Measurements from ENCODE around the gene CAPN1. TPM values are rescaled to one million over a fixed set of nuclear protein-coding genes. Genes with fewer than 3 reads are reported as not detected.
"Not testable (repeated sequence)": the region's sequence is repeated elsewhere in the genome, so short reads cannot be mapped to it uniquely, and the experiment has no call there.

The CAPN1 gene
- polyA plus RNA-seq, 10 donors = 65.5 to 83.6 (median 74.5) TPM

DNA sequence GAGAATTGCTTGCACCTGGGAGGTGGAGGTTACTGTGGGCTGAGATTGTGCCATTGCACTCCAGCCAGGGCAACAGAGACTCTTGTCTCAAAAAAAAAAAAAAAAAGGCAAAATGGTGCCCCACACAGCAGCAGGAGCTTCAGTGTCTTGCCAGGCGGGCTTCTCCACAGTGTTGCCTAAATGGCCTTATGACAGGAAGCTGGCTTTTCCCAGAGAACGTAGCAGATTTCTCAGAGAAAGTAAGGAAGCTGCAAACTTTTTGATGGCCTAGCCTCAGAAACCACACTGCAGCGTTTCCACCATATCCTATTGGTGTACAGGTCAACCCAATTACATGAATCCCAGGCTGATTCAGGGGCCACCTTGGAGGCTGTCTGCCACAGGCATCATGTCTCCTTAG, 24.4 kb upstream of the CAPN1 start:
- no peak for DNase-seq

DNA sequence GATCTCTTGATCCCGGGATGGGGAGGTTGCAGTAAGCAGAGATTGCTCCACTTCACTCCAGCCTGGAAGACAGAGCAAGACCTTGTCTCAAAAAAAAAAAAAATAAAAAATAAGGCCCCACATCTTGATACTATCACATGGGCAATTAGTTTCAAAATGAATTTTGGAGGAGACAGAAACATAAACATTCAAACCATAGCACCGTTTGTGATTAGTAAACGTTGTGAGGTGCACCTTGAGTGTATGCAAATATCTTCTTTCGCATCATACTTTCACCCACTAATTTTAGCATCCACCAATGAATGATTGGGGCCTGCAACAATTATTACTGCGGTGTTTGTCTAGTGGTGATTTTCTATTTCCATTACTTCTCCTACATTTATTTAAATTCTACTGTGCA, 22.7 kb upstream of the CAPN1 start:
- DNase-seq = no peak

DNA sequence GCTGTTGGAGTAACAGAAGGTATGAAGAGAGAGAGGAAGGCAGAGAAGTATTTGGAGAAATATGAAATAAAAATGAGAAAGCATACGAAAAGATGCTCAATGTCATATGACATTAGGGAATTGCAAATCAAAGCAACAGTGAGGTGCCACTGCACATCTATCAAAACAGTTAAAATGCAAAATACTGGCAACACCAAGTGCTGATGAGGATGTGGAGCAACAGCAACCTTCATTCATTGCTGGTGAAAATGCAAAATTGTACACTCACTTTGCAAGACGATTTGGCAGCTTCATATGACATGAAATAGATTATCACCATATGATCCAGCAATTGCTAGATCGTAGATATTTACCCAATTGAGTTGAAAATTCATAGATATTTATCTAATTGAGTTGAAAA, 21.1 kb upstream of the CAPN1 start:
- DNase-seq = no peak

DNA sequence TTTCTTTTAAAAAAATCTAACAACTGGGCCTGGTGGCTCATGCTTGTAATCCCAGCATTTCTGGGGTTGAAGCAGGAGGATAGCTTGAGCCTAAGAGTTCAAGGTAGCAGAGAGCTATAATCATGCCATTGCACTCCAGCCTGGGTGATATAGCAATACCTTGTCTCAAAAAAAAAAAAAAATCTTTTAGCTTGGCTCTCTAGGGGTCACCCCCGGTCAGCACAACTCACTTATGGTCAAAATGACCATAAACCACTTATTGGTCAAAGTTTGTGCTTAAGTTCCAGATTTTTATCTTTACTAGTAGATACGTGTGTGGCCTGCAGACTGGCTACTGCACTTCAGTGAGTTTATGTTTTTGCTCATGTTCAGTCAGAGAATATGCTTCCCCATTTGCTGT, 18.0 kb upstream of the CAPN1 start:
- DNase-seq = no peak

DNA sequence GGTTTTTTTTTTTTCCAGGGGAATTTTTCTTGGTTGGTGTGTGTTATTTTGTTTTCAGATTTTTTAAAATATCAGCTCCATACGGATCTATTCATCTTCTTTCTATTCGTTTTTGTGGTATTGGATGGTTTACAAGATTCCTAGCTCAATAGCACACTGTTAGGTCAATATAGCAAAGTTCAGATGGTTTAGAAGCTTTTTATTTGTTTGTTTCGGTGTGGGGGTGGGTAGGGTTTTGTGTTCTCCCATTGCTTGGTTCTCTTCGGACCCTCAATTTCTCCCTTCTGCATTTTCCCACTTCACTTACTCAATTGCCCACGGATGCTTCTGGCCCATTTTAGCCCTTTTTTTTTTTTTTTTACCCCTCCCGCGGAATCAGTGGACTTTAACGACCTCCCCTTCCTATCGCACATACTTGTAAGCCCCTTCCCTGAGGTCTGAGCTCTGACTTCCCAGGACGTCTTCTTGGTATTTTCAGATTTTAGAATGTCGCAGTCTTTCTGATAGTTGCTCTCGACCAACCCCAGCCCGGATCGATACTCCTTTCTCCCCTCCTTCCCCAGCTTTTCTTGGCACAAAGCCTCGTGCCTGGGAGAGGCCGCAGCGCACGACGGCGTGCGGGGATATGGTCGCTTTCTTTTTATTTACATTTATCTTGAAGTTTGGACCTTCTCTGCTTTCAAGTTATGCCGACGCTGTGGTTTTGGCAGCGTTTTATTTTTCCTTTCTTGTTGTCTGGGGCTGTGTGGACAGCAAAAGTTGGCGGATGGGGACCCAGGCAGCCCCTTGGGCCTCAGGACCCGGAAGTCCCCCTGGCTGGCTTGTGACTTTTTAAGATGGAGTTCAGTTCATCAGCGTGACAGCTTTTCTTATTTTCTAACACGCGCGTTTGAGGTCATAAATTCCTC, 16.1 kb upstream of the CAPN1 start:
- peak in 2 of 3 donors; percentile 42 to 60 for DNase-seq

DNA sequence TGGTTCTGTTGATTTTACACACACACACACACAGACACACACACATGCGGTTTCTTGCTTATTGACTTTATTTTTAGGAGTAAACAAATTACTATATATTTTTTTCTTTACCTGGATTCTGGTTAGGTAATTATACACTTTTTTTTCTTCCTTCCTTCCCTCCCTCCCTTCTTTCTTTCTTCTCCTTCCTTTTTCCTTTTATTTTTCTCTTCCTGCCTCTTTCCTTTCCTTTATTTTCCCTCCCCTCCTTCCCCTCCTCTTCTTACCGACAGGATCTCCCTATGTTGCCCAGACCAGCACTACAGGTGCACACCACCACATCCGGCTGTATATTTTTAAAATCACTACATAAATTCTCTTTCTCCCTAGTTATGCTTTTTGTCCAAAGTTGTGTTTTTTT, 14.8 kb upstream of the CAPN1 start:
- DNase-seq = no peak

DNA sequence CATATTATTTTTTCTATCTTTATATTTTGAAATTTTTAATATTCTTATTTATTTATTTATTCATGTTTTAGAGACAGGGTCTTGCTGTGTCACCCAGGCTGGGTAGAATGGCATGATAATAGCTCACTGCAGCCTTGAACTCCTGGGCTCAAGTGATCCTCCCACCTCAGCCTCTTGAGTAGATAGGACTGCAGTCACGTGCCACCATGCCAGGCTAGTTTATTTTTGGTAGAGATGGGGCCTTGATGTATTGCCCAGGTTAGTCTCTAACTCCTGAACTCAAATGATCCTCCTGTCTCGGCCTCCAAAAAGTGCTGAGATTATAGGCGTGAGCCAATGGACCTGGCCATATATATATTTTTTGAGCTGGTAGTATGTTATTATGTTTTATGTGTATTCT, 14.1 kb upstream of the CAPN1 start:
- DNase-seq = no peak

DNA sequence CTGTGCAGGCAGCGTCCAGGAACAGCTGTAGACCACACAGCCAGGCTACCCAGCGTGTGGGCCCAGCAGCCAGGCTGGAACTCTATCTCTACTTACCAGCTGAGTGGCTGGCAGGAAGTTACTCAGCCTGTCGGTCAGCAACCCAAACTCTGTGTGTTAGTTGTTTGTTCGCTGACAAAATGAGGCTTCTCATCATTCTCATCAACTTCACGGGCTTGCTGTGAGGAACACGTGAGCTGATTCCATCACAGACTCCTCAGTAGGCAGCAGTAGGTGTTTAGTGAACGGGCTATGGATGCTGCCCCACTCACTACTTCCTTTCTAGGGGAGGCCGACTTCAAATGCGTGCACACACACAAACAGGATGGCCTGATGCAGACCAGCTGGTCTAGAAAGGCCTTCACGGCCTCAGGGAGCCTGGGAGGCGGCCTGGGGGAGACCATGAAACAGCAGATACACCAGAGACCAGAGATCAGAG, 12.5 kb upstream of the CAPN1 start:
- no peak for DNase-seq

DNA sequence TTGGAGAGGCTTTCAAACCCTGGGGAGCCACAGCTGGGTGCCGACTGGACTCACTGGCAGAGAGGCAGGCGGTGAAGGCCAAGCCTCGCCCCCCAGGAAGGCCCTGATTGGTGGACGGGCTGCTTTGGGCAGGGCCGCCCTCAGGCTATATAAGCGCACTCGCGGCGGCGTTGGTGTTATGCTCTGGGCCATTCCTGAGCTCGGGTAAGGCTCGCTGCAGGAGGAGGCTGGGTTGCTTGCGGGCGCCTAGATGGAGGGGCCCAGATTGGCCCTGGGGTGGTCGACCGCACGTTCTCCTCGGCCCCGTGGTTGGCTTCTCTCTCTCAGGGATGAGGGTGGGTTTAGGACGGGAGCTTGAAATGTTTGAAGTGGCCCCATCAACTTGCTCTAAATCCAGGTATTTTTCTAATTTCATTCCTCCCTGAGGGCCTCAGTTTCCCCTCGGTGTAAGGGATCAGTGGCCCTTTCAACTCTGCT, 11.6 kb upstream of the CAPN1 start, which contains the start of gene SPDYC:
TSS of gene SPDYC (plus strand) at position 176 of the 477 bp plus-strand sequence. CDS start 1,125 bp downstream, outside the sequence.
- DNase-seq = no peak

DNA sequence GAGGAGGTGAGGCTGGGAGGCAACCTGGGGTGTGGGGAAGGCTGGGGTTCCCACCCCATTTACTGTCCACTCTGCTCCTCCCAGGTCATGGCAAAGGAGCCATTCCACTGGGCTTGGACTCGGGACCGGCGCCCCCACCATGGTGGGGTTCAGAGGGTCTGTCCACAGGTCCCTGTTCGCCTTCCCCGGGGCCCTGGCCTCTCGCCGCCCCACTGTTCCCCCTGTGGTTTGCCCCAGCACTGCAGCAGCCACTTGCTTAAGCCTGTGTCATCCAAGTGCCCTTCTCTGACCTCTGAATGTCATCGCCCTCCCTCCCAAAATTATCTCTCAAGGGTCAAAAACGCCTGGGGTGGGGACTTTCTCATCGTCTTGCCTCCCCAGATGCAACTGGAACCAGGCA, 9.1 kb upstream of the CAPN1 start:
- DNase-seq = no peak

DNA sequence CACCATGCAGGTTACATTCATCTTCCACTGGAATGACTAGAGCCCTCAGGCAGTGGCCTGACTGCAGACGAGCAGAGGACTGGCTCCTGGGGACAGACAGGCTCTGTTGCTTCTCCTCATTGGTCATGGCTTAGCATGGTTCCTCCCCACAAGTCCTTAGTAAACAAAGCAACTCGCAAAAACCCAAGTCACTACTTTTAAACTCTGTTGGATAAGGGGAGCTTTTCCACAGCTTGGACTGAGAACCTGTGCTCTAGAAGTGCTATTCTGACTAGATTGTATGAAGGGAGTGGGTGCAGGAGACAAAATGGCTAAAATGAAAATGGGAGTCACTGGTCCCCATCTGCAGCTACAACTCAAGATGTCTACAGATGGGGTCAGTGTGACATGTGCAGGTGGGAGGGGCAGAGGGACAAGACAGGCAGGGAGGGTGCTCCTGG, 7.1 kb upstream of the CAPN1 start:
- DNase-seq = not testable (repeated sequence)

DNA sequence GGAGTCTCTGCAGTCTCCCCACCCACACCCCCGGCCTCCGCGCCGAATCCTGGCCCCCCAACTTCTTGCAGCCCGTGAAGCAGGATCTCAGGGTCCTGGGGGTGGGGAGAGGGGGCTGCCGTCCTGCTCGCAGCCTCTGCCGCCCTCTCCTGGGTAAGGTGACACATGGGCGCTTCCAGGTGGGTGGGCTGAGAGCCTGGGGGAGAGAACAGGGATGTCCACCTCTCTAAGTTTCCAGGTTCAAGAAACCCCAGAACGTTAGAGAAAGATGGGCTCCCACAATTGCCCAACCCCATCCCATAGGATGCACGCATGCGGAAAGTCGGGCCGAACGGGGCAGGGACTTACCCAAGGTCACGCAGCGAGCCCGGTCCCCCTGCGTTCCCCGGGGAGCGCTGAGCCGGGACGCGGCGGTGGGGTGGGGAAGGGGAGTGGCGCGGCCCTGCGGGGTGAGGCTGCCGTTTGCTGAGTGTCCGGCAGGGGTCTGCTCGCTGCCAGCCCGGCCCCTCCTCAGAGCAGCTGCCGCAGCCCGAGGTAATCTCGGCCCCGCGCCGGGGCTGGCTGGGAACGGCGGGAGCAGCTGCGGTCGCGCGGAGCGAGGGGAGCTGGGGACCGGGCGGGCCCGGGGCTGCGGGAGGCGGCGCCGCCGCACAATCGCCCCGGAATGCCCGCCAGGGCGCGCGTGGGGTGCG, 705 bp upstream of the CAPN1 start:
- DNase-seq = peak; percentile 48 to 88 (median 80)

DNA sequence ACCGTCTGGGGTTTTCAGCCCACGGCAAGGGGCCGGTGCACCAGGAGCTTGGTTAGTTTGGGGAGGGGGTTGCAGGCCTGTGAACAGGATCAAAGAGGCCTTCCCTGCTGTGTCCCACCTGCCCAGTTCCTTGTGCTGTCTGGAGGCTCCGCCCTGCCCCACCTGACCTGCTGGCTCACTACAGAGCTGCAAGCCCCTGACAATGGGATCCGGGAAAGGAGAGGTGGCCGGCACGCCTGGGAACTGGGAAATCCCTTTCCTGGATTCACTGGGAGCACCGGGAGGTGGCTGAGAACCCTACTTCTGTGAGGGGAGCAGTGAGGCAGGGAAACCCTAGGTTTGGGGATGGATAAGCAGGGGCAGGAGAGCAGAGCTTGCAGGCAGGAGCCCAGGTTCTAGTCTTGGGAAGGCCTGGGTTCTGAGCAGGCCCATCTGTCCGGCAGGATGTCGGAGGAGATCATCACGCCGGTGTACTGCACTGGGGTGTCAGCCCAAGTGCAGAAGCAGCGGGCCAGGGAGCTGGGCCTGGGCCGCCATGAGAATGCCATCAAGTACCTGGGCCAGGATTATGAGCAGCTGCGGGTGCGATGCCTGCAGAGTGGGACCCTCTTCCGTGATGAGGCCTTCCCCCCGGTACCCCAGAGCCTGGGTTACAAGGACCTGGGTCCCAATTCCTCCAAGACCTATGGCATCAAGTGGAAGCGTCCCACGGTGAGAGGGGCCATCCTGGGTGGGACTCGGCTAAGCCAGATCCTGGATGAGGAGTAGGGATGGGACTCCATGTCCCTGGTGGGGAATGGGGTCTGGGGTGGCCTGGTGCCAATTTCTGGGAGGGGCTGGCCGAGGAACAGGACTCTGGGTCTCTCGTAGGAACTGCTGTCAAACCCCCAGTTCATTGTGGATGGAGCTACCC, 786 bp downstream of the CAPN1 start:
- DNase-seq = peak in 2 of 3 donors; percentile 16 to 61

DNA sequence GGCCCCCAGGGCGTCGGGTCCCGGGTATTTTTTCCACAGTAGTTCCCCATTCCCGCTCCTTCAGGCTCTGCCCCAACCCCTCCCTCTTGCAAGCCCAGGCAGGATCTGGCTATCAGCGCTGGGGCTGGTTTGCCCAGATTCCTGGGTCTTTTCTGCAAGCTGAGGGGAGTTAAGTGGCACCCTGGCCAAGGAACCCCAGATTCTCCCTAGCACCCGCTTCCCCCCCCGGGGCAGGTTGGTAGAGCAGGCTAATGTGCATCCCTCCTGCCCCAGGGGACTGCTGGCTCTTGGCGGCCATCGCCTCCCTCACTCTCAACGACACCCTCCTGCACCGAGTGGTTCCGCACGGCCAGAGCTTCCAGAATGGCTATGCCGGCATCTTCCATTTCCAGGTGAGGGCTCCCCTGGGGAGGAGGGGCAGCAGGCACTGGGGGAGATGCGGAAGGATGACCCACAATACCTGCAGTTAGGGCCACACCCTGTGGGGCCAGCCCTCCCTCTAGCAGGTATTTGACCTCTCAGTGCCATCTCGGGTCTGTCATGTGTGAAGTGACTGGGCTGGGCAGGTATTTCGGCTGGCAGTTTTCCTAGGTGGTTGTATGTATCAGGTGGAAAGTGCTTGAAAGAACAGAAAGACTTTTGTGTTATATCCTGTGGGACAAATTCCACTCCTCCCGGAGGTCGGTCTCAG, 1.6 kb downstream of the CAPN1 start:
- no peak for DNase-seq

DNA sequence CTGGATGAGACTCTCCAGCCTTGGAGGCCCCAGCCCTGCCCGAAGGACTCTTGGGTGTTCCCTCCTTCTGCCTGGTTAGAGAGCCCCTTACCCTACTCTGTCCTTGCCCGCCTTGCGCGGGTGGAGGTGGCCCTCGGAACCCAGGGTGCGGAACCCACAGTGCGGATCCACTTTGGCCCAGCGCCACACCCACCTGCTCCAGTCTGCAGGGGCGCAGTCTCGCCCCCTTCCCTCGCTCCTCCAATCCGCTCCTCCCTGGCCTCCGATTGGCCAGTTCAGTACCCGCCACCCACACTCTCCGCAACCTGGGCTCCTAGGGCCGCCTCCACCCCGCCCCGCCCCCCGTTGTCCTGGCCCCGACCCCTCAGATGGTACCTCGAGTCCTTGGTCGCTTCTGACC, 2.4 kb downstream of the CAPN1 start:
- DNase-seq = no peak

DNA sequence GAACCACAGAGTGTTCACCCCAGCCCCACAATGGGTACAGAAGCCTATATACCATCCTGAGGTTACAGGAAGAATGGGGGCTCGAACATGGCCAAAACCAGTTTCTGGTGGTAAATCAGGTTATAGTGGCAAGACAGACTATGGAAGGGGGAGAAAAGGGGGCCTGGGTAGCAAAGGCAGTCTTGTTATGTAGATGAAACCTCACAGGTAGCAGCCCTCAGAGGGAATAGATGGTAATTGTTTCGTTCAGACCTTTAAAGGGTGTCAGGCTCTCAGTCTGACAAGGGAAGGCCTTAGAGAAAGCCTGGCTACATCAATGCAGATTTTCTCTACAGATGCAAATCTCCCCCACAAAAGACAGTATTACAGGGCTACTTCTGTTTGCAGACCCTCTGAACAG, 3.4 kb downstream of the CAPN1 start:
- no peak for DNase-seq

DNA sequence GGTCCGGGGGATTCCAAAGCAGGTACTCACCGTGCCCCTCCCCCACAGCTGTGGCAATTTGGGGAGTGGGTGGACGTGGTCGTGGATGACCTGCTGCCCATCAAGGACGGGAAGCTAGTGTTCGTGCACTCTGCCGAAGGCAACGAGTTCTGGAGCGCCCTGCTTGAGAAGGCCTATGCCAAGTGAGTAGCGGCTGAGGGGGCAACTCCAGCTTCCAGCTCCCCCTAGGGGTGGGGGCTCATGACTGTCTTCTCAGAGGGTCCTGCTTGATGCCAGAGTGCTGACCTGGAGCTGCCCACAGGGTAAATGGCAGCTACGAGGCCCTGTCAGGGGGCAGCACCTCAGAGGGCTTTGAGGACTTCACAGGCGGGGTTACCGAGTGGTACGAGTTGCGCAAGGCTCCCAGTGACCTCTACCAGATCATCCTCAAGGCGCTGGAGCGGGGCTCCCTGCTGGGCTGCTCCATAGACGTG, 4.2 kb downstream of the CAPN1 start:
- no peak for DNase-seq

DNA sequence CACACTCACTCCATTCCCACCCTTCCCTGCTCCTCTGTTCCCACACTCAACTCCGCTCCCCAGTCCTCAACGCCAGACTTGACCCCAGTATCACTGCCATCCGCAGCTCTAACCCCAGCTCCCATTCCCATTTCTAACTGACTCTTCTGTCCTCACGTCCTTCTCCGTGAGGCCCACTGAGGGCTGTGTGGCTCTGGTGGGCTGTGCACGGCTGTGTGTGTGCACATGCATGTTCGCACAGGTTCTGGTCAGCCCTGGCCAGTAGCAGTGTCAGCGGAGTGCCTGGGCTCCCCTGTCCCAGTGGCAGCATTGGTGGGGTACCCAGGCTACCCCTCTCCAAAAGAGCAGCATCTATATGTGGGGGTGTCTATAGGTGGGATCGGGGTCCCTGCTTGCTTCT, 5.0 kb downstream of the CAPN1 start:
- DNase-seq = no peak

DNA sequence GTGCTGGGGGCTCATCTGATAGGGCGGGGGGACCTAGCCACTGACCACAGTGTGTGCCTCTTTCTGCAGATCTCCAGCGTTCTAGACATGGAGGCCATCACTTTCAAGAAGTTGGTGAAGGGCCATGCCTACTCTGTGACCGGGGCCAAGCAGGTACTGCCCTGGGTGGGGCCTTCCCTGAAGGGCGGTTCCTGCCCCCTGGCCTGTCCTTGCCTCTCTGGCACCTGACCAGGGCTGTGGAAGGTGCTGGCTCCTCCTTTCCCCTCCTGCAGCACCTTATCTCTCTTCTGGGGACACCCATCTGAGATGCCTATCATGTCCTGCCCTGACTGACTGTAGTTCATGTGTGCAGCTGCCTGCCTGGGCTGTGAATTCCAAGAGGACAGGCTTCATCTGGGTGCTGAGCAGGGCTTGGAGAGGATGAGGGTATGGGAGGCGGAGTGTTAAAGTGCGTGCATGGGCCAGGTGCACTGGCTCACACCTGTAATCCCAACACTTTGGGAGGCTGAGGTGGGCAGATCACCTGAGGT, 5.5 kb downstream of the CAPN1 start:
- no peak for DNase-seq

DNA sequence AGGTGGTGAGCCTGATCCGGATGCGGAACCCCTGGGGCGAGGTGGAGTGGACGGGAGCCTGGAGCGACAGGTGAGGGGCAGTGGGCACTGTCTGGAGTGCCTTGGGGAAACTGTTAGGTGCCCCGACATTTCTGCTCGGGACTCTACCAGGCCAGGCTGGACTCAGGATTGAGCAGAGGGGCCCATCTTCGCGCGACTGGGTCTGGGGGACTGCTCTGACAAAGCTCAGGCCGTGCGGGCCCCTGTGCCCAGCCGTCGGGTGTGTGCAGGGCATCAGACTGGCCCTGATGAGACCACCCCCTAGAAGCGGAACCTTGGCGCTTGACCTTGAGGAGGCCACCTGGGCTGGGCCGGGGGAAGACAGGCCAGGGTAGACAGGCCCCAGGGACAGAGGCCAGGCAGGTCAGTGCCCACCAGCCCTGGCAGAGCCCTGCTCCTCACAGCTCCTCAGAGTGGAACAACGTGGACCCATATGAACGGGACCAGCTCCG, 6.3 kb downstream of the CAPN1 start:
- DNase-seq = no peak
